ENCODE measurements around the gene ZXDA.
"Not testable (repeated sequence)": the region's sequence is repeated elsewhere in the genome, so short reads cannot be mapped to it uniquely, and the experiment has no call there.

The ZXDA gene

DNA sequence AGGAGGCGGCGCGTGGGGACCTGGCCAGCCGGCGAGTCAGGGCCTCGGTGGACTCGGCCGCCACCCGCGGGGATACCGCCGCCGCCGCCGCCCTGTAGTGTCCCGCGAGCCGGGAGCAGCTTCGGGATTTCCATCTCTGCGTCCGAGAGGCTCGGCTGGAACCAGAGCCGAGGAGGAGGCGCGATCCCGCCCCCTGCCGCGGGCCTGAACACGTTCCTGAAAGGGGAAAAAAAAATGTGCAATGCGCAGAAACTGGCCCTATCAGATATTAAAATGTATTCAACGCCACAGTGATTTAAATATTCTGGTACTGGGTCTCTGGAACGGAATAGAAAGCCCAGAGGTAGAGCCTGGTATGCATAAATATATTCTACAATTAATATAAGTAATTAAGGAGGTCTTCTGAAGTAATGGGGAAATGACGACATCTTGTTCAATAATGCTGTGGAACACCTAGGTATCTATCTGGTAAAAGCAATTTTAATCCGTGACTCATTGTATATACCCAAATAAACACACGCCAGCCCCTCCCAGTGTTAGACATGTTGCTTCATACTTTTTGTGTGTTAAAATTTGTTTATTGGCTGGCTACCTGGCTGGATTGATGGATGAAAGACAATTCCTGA lies at the start of gene ZXDA:
ZXDA (minus strand) TSS at position 172 of the 626 bp plus-strand sequence; CDS start at position 134, 38 bp downstream.
- DNase-seq (ENCODE audit: low spot score): not testable (repeated sequence)

GRCh38 chrX:57952320-57952678 lies 42.0 kb upstream of the ZXDA start:
- no peak for DNase-seq (ENCODE audit: low spot score)

DNA sequence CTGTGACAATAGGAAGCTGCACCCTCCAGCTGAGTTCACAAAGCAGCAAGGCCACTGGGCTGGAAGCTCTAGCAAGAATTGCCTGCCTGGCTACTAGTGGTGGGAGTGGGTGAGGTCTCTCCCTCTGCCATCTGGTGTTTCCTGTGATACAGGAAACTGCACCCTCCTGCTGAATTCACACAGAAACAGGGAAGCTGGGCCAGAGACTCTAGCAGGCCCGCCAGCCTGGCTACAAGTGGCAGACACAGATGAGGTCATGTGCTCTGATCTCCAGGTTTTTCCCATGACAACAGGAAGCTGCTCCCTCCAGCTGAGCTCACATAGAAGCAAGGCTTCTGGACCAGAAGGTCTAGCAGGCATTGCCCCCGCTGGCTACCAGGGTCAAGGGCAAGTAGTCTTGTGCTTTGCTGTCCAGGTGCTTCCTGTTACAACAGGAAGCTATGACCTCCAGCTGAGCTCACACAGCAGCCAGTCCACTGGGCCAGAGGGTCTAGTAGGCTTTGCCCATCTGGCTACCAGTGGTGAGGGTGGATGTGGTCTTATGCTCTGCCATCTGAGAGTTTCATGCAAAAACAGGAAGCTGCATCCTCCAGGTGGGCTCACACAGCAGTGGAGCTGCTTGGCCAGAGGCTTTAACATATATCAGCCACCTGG lies 41.5 kb upstream of the ZXDA start:
- no peak for DNase-seq (ENCODE audit: low spot score)

DNA sequence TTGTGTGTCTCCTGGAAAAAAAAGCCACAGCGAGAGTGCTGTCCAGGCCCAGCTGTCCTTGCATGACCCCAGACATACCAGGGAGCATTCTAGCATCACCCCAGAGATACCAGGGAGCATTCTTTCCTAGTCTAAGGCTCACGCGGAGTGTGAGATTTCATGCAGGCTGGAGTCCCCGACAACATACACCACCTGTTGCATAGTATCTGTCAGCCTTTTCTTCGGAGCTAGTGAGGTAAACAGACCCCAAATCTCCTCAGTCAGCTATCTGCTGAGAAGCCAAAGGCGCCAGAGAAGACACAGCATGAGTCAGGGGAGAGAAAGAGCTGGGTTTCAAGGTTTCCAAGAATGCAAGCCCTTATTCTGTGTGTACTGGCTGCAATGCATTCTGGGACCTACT lies 23.1 kb upstream of the ZXDA start:
- DNase-seq (ENCODE audit: low spot score): no peak

GRCh38 chrX:57932266-57932665 lies 22.0 kb upstream of the ZXDA start:
- DNase-seq (ENCODE audit: low spot score): no peak

DNA sequence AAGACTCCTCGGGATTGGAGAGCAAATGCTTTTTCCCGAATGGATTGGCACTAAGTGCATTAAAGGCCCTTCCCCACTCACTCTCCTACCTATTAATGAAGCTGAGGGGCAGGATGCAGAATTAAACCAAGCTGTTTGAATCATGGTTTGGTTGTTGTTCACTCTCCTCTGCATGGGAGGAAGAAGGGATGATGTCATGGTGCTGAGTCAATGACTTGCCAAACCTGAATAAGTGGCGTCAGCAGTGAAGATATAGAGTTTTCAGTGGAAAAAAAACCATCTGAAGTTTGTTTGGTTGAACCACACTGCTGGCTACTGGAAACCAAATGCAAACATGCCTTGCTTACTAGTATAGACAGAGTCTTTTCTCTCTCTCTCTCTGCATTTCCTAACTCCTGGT lies 19.8 kb upstream of the ZXDA start:
- DNase-seq (ENCODE audit: low spot score): no peak

DNA sequence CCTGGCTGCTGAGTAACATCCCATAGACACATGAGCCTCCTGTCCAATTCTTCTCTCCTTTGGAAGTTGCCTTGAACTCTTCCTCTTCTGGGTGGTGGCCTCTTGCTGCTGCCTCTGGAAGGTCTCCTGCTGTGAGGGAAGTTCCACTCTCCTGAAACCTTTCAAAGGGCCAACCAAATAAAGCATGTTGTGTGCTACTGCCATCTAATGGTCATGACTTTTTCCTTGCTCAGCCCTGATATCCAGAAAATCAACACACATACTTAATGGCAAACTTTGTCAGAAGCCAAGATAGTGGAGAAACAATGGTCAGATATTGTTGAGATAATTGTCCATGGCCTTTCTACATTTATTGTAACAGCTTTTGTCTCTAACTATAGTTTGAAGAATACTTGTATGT lies 19.1 kb upstream of the ZXDA start:
- DNase-seq (ENCODE audit: low spot score): no peak

GRCh38 chrX:57925806-57926205 lies 15.5 kb upstream of the ZXDA start:
- no peak for DNase-seq (ENCODE audit: low spot score)

GRCh38 chrX:57918750-57919436 lies 8.6 kb upstream of the ZXDA start:
- no peak for DNase-seq (ENCODE audit: low spot score)

- no peak for DNase-seq (ENCODE audit: low spot score)
These were observed 5.4 kb upstream of the ZXDA start for GRCh38 chrX:57915680-57916079.

GRCh38 chrX:57909595-57910286 lies 517 bp downstream of the ZXDA start:
- not testable (repeated sequence) for DNase-seq (ENCODE audit: low spot score)

GRCh38 chrX:57908972-57909594 lies 1.2 kb downstream of the ZXDA start:
- not testable (repeated sequence) for DNase-seq (ENCODE audit: low spot score)

- no peak for DNase-seq (ENCODE audit: low spot score)
These were observed 3.5 kb downstream of the ZXDA start for GRCh38 chrX:57906790-57907189.

- no peak for DNase-seq (ENCODE audit: low spot score)
These were observed 5.1 kb downstream of the ZXDA start for GRCh38 chrX:57905141-57905540.

DNA sequence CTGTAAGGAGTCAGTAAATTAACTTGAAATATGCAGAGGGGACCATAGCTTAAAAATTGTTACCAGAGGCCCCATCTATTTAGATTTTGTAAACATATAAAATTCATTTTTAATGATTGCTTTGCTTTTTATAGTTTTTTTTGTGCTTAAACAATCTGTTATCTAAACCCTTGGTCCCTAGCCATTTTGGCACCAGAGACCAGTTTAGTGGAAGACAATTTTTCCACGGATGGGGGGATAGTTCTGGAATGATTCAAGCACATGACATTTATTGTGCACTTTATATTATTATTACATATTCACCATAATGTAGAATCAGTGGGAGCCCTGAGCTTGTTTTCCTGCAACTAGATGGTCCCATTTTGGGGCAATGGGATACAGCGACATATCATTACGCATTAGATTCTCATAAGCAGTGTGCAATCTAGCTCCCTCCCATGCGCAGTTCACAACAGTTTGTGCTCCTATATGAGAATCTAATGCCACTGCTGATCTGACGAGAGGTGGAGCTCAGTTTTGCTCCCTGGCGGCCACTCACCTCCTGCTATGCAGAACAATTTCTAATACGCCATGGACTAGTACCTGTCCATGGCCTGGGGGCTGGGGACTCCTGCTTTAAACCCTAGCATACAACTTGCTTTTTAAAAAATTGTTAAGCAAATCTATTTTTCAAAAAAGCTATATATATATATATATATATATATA lies 5.9 kb downstream of the ZXDA start:
- no peak for DNase-seq (ENCODE audit: low spot score)

DNA sequence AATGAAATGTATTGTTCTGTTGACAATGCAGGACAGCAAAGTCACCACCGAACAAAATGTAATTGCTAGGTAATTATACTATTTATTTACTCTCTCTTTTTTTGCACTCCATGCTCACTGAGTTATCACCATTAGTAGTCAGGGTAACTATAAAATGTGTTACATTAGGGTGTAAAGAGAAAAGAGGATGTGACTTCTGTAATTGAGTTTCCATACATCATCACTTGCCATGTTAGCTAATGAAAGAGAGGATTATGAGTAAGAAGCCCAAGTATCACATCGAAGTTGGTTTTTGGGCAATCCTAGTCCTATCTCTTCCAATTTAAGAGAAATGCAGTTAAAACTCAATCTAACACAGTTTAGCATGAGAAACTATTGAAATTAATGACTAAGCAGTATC lies 7.6 kb downstream of the ZXDA start:
- DNase-seq (ENCODE audit: low spot score): no peak

DNA sequence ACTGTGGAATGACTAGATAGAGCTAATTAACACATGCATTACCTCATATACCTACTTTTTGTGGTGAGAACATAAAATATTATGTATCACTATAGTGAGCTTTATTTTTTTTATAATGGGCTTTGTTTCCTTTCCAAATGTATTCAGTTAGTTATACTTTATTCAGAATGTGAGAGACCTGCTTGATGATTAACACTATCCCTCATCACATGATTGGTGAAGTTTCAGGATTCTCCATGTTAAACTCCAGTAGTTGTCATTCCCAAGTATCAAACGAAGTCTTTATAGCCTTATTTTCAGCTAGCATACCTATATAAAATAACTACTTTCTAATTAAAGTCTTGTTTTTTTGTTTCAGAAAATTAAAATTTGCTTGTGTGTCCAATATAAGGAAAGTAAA lies 8.8 kb downstream of the ZXDA start:
- DNase-seq (ENCODE audit: low spot score): no peak

DNA sequence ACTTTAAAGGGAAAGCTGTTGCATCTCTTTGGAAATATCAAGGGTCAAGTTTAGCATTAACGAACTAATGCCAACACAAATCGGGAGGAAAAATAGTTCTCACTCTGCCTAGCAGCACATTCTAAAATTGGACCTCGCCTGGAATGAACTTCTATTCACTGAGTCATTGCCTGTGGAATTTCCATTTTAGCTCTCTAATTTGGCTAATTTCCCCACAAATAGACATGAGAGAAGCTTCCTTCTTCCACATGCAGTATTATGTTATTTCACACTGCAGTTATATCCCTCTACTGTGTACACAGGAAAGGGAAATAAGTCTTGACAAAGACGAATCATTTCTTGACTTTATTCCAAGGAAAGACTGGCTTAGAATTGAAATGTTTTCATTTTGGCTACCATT lies 9.3 kb downstream of the ZXDA start:
- DNase-seq (ENCODE audit: low spot score): no peak

DNA sequence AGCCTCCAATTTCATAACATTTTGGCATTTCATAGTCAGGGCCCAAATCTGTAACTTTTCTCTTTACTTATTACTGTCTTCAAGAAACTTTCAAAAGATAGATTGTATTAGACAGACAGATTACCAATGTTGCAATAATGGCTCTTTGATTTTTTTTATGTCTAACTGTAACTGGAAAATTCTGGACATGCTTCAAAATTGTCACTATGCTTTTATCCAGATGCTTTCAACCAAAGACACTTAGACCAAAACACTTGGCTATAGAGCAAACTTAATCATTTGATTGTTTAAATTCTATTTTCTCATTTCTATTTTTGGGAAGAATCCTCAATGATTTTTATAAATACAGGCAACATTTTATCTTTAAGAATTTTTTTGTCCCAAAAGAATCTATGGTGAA lies 10.4 kb downstream of the ZXDA start:
- DNase-seq (ENCODE audit: low spot score): no peak

DNA sequence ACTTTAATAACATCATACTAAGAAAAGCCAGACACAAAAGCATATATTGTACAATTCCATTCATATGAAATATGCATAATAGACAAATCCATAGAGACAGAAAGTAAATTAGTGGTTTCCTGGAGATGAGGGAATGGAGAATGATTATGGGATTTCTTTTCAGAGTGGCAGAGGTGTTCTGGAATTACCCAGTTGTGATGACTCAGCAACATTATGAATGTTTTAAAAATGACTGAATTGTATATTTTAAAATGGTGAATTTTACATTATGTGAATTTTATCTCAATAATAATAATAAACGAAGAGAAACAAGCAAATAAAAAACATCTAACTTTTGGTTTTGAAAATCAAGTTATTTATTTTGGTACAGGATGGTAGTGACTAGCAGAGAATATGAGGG lies 11.2 kb downstream of the ZXDA start:
- no peak for DNase-seq (ENCODE audit: low spot score)

DNA sequence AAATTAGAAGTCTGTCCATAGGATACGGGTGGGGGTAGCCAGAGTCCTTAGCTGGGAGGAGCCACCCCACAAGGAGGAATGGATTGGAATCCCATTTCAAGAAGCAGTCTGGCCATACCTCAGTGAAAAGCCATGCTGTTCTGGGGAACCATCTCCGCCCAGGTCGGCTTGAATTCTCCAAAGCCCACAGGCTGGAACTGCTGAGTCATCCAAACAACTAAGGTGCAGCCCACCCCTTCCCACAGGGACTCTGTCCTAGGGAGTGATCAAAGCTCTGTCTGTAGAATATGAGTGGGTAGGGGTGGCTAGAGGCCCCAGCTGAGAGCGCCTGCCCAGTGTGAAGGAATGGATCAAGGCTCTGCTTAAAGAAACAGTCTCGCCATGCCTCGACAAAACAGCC lies 38.8 kb downstream of the ZXDA start:
- no peak for DNase-seq (ENCODE audit: low spot score)
